ENCODE results near the gene COL18A1.

Gene COL18A1

DNA sequence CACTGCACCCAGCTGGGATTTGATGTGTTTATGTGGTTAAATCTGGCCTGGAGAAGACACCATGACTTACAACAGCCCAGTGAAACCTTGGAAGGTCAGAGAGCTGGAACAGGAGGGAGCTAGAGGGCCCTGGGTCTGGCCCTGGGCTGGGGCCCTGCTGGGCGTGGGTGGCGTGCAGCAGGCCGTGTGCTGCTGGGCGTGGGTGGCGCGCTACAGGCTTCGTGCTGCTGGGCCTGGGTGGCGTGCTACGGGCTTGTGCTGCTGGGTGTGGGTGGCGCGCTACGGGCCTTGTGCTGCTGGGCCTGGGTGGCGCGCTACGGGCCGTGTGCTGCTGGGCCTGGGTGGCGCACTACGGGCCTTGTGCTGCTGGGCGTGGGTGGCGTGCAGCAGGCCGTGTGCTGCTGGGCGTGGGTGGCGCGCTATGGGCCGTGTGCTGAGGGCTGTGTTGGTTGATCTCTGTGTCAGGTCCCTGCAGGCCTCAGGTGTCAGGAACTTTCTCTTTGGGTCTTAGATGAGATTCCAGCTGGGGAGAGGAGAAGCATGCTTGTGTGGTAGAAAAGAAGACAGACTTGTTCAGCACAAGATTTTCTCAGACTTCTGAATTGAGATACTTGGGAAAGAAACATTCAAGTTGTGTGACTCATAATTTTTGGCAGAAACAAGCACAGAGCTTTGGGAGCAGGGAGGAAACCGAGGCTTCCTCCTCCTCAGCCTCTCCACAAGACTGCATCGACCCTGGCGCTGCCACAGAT is 66.0 kb downstream of the COL18A1 start:
- no peak for DNase-seq

DNA sequence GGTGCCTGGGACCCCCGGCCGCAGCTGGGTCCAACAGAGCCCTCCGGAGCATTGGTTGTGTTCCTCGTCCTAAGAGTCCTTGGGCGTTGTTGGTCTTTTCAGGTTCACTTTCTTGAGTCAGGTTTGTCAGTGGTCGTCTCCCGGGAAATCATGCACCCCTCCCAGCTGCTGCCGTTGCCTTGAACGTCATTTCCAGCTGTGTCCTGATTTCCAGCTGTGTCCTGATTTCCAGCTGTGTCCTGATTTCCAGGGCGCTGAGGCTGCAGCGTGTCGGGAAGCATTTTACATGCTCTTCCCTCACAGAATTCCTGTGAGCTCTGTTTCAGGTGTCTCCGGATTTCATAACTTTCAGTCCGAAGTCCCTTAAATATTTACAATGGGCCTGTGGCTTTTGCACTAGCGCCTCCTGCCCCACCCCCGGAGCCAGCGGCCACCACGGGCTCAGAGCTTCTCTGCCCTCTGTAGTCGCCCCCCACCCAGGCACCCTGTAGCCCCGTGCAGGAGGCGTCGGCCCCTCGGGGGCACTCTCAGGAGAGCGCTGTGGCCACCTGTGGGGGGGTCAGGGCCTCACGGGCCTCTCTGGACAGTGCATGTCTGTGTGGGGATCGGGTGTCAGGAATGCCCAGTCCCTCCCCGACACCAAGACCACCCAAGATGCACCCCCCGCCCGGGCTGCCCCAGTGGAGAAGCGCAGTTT is 66.7 kb downstream of the COL18A1 start:
- no peak for DNase-seq

DNA sequence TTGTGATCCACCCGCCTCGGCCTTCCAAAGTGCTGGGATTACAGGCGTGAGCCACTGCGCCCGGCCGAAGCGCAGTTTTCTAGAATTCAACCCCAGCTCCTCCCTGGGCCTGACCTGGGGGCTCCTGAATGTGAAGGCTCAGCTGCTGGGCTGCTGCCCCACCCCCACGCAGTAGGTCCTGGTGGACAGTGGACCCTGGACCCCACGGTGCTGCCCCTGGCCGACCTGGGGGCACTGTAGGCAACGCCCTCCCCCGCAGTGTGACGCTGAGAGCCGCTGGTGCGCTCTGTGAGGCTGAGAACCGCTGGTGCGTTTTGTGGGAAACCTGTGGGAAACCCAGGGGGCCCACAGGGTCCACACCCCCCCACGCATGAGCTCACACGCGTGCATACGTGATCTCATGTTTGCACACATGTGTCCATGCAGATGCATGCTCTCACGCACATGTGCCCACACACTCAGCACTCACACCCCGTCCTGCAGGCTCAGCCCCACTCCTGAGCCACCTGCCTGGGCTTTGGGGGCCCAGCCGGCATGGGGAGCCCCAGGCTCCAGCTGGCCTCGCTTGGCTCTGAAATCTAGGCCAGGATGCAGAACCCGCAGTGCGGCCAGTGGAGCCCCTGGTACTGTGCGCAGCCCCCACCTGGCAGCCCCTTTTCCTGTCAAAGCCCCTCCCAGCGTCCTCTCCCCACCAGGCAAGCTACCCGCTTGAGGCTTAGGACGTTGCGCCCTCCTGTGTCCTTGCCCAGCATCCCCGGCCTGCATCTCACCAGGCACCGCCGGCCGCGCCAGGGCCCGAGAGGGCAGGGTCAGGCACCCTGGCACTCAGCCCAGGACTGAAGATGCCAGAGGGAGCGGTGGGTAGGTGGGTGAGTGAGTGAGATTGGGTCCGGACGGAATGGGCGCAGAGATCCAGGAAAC is 67.7 kb downstream of the COL18A1 start:
- no peak for DNase-seq

DNA sequence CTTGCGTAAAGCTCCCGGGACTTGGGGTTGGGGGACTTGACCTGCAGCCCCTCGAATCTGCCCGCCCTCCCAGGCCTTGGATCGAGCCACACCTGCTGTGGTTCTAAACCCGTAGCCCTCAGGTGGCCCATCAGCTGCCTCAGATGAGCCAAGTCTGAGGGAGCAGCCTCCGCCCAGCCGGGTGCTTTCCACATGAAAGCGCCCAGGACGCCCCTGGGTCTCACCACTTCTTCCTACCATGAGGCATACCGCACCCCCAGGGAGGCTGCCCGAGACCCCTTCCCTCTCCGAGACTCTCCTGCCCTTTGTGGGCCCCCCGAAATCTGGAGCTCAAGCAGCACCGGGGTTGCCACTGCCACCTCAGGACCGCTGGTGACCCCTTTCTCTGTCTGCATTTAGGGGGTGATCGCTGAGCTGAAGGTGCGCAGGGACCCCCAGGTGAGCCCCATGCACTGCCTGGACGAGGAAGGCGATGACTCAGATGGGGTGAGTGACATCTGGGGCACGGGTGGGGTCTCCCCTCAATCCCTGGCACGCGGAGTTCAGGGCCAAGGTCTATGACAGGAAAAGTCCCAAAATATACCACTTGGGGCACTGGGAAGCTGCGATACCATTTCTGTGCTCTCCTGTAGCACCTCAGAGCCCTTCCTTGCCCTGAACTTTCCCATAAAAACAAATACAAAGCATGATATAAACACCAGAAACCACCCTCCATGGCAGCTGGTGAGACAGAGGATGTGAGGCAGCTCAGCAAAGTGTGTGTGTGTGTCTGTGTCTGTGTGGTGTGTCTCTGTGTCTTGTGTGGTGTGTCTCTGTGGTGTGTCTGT is 68.7 kb downstream of the COL18A1 start:
- no peak for DNase-seq

DNA sequence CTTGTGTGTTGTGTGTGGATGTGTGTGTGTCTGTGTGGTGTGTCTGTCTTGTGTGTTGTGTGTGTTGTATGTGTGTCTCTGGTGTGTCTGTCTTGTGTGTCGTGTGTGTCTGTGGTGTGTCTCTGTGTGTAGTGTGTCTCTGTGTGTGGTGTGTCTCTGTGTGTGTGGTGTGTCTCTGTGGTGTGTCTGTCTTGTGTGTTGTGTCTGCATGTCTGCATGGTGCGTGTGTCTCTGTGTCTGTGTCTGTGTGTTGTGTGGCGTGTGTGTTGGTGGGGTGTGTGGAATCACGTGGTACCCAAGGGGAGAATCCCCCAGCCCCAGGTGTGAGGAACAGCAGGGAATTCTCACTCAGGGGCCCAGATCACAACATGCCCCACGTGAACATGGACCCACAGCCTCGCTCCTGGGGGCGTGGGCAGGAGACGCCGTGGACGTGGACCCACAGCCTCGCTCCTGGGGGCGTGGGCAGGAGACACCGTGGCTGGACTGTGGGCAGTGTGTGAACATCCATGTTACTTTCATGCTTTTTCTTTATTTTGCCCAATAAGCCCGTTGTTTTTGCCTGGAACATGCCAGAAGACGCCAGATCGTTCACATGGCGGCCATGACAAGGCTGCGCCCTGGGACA is 69.5 kb downstream of the COL18A1 start:
- no peak for DNase-seq

DNA sequence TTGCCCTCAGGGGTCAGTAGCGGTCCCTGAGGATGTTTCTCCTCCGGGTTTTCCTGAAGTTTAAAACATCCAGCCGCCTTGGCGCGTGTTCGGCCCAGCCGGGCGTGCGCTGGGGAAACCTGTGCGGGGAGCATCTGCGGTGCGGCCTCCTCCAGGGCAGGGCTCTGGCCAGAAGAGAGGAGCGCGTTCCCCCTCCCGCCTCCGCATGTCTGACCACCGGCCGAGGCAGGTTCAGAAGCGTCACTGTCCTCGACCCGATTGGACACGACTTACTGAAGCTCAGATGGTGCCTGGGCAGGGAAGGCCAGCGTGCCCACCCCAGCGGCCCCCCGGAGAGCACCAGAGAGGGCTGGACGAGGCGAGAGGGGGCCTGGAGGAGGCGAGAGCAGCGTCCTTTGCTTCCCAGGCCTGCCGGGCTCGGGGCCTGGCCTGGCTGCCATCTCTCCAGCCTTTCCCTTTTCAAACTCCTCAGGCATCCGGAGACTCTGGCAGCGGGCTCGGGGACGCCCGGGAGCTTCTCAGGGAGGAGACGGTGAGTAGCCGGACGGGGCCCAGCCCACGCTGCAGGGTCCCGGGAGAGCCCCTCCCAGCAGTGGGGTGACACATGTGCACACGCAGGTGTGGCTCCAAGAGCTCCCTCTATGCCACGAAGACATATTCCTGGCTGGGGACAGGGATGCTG is 70.2 kb downstream of the COL18A1 start:
- no peak for DNase-seq

DNA sequence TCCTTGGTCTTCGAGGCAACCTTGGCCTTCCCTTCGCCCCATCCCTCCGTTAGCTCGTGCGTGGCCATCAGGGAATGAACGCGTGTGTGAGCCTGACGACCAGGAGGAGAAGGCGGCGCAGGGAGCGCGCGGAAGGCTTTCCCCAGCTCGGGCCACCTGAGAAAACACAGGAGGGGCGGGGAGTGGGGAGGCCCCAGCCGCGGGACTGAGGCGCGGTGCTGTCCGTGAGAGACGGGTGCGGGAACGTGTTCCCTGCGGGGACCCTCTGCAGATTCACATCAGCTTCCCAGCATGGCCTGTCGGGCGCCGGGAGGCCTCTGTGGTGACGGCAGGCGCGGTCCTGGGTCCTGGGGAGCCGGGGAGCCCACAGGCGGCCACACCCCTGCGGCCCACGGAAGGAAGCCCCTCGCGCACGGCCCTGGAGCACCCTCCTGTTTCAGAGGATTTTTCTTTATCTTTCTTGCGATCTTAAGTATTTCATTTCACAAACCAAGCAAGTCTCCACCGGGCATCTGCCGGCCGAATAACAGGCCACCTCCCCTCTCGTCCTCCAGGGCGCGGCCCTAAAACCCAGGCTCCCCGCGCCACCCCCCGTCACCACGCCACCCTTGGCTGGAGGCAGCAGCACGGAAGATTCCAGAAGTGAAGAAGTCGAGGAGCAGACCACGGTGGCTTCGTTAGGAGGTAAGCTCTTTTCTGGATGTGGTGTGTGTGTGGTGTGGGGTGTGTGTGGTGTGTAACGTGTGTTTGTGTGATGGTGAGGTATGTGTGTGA is 71.0 kb downstream of the COL18A1 start:
- no peak for DNase-seq

DNA sequence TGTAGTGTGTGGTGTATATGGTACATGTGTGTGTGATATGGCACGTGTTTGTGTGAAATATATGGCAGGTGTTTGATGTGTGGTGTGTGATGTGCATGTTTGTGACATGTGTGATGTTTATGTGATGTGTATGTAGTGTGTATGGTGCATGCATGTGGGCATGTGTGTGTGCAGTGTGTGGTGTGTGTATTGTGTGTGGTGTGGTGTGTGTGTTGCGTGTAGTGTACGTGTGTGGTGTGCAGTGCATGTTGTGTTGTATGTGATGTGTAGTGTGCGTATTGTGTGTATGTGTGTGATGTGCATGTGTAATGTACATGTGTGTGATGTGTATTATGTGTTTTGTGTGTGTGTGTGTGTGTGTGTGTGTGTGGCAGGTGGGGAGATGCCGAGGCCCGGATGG is 71.6 kb downstream of the COL18A1 start:
- DNase-seq, result no peak

DNA sequence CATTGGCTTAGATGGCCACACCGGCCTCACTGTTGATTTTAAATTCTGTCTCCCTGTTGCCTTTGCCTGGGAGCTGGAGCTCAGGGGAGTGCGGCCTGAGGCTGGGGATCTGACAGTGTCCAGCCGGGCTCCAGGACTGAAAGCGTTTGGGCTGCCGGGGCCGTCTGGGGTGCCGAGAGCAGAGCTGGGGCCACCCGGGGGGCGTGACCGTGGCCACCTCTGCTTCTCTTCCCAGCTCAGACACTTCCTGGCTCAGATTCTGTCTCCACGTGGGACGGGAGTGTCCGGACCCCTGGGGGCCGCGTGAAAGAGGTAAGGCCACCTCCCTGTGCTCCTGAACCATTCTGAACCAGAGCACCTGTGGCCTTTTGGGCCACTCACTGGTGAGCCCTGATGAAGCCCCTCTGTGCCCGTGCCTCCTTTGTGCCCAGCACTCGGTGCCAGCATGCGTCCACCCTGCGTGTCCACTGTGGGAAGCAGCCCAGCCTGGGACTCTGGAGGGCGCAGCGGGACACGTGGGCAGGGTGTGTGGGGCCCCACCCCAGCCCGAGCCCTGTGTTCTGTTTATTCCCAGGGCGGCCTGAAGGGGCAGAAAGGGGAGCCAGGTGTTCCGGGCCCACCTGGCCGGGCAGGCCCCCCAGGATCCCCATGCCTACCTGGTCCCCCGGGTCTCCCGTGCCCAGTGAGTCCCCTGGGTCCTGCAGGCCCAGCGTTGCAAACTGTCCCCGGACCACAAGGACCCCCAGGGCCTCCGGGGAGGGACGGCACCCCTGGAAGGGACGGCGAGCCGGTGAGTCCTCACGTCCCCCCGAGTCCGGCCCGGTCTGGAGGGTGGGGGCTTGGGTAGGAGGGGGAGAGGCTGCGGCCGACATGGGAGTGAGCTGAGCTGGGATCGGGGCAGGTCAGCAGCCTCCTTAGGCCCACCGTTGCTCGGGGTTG is 72.5 kb downstream of the COL18A1 start:
- no peak for DNase-seq

DNA sequence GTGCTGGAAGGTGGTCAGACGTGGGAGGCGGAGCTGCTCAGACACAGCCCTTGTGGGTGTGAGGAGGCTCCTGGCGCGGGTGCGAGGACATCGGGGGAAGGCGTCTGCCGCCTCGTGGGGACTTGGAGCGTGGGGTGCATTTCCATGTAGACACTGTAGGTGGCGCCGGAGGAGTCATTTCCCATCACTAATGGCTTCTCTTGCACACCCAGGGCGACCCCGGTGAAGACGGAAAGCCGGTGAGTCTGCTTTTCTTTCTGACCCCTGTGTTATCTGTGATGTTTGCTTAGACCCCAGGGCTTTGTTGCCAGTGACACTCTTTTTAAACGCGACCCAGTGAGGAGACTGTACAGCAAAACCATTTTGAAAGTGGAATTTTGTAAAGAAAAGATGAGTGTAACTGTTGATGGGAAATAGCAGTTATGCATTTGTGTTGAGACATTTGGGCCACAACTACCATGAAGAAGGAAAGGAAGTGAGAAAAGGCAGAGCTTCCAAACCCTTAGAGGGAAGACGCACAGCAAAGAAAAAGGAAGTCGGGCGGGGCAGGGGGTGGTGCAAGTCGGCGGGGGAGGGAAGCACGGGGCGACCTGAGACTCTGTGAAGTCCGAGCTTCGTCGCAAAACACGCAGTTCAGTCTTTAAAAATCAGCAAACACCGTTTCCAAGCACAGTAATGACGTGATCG is 73.3 kb downstream of the COL18A1 start:
- DNase-seq, result peak; percentile 25

DNA sequence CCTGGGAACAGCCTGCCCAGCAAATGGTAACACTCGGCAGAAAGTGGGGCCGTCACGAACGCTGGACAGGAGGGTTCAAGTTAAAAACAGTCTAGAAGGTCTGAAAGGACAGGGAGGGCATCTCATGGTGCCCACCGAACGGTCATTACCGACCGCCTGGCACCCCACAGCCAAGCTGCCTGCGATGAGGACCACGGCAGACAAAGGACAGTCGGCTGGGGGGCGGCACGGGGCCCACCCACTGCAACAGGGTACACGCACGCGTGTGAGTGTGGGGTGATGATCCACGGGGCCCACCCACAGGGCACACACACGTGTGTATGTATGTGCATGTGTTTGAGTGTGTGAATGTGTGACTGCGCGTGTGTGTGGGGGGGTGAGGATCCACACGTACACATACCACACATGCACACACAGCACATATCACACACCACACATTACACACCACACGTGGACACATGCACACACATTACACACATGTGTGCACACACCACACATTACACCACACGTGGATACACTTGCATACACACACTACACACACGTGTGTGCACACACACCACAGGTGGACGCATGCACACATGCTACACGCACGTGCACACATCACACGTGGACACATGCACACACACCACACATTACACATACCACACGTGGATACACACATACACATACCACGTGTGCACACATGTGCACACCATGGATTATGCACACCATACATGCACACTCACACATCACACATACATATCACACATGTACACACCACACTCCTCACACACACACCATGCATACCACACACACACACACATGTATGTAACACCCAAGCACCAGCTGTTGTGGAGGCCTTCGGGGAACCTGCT is 74.1 kb downstream of the COL18A1 start:
- no peak for DNase-seq

DNA sequence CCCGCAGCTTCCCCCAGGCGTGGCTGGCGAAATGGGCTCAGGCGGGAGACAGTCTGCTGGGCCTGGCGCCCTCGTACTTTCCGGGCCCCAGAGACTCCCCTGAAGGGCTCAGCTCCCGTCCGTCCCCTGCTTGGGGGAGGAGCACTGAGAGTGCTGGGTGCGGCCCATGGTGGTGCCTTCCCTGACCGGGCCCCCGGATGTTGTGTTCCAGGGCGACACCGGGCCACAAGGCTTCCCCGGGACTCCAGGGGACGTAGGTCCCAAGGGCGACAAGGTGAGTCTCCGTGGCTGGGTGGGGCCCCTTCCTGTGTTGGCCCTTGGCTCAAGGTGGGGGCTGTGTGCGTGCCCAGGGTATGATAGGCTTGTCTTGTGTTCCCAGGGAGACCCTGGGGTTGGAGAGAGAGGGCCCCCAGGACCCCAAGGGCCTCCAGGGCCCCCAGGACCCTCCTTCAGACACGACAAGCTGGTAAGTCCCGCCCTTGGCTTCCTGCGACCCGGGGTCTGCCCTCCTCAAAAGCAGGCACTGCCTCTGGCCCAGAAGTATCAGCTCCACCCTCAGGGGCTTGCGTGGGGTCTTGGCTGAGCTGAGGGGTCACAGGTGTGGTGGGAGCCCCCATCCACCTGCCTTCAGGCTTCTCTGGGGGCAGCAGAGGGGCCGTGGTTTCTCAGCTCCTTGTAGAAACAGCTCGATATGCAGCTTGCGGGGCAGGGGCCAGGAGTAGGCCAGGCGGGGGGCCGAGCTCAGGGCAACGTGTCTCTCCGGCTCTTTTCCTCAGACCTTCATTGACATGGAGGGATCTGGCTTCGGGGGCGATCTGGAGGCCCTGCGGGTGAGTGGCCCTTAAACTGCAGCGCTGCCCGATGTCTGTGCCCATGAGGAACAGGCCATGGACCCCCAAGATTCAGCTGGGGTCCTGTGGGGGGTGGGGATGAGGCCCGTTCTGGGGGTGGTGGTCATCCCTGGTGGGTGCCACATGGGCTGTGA is 75.0 kb downstream of the COL18A1 start:
- DNase-seq, result no peak

DNA sequence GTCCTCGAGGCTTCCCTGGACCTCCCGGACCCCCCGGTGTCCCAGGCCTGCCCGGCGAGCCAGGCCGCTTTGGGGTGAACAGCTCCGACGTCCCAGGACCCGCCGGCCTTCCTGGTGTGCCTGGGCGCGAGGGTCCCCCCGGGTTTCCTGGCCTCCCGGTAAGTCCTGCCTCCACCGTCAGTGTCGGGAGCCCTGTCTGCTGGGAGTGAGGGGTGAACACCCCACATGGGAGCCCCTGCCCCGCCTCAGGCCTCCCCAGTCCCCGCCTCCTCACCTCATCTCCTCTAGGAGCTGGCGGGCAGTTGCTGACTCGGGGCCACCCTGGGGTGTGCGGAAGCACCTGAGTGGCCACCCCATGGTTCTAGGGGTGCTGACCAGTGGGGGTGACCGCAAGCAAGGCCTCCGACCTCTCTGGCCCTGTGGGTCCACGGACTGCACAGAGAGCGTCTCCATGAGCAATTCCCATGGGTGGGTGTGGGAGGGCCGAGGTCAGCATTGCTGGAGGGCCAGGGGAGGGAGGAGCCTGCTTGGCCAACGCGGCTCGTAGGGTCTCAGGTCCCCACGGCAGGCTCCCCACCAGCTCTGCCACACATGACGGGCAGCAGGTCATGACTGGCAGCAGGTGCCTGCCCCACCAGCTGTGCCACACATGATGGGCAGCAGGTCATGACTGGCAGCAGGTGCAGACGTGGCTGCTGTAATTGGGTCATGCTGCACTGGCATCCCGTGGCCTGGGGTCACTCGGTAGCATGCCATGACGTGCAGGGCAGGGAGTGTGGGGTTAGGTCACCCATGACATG is 75.9 kb downstream of the COL18A1 start:
- no peak for DNase-seq

DNA sequence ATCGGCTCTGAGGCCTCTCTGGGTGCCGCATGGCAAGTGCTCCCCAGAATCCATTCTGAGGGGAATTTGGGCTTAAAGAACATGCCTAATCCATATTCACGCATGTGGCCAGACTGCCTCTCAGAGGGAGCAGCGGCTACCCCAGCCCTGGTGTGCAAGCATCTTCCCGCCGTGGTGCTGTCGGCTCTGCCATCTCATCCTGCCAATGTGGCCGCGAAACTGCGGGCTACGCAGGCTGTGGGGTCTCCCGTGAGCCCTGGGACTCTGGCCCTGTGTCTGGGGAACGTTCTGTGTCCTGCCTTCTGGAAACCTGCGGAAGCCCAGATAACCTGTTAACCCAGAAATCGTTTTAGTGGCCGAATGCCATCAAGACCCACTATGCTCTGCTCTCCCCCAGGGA is 76.6 kb downstream of the COL18A1 start:
- DNase-seq, result no peak

DNA sequence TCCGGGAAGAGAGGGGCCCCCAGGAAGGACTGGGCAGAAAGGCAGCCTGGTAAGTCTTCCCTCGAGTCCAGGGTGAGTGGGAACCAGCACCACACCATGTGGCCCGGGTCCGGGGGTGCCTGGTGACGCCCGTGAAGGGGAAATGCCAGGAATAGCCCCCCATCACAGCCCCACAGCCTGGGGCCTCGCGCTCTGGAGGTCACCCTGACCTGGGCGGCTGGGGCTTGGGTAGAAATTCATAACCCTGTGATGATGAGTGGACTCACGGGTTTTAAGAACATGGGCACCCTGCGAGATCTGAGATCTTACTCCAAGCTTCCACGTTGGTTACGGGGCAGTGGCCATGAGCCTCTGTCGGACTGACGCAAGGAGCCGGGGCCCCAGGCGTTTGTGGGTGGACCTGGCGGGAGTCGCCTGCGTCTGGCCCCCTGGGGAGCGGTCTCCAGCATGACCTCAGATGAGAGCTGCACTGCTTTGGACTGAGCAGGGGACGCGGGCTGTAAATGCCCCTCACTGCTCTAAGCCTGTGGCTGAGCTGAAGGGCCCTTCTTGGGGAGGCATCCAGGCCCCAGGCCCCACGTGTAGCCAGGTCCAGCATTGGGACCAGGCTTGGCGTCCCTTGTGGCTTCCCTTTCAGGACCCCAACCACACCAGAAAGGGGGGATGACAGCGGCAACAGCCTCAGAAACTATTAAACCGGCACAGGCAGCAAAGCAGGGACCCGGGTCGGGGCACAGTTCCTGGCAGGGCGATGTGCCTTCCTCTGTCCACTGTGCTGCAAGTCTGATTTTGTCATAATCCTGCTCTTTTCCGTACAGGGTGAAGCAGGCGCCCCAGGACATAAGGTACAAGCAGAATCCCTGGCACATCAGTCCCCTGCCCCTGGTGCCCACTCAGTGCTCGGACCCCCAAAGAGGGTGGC is 77.3 kb downstream of the COL18A1 start:
- no peak for DNase-seq
